NOMO-1 treated with DMSO at 0.1 percent for 48 hours (cell line): ENCODE data around the gene PKDREJ.
"Not testable (repeated sequence)": the region's sequence is repeated elsewhere in the genome, so short reads cannot be mapped to it uniquely, and the experiment has no call there.

ENCODE experiments used
- DNase-seq: peaks from one replicate; lab custom pipeline; 2025; ENCODE audit not compliant: unreplicated experiment; lab: John Stamatoyannopoulos, UW

PKDREJ gene, protein sequence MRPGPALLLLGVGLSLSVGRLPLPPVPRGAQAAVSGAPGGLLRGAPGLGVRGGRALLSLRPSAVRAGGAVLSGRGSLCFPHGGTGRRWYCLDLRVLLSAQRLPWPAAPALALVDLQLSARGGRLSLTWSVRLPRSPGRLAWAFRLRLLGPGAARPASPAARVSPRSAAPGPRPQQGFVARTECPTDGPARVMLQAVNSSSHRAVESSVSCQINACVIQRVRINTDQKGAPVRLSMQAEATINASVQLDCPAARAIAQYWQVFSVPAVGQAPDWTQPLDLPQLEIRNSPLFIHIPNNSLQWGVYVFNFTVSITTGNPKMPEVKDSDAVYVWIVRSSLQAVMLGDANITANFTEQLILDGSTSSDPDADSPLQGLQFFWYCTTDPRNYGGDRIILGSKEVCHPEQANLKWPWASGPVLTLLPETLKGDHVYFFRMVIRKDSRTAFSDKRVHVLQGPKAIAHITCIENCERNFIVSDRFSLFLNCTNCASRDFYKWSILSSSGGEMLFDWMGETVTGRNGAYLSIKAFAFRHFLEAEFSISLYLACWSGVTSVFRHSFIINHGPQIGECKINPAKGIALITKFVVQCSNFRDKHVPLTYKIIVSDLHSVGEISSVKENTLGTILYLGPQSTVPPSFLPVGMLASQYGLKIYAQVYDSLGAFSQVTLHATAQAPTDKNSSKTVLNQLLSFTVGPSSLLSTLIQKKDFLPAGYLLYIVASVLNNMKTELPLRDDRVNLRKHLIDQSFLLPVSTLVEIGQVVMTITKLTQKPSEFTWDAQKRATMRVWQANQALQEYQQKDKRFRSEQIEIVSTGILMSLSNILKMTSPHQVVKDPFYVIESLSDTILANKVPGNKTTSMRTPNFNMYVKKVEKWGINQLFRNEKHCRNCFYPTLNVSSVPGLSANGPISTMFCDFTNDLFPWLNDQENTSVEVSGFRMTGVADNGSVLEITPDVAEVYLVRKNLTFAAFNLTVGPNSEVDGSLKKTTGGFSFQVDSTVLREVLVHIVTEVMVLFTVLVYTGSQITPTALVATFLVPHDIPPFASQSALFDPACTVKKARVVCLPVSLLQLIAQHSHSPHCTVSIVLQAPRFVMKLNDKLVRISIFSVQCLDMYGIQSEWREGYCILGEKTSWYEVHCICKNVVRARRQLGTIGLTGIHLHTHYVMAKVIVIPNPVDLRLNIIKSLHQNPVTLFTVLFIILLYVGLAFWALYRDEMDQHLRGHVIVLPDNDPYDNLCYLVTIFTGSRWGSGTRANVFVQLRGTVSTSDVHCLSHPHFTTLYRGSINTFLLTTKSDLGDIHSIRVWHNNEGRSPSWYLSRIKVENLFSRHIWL (N-terminal part only)

DNA sequence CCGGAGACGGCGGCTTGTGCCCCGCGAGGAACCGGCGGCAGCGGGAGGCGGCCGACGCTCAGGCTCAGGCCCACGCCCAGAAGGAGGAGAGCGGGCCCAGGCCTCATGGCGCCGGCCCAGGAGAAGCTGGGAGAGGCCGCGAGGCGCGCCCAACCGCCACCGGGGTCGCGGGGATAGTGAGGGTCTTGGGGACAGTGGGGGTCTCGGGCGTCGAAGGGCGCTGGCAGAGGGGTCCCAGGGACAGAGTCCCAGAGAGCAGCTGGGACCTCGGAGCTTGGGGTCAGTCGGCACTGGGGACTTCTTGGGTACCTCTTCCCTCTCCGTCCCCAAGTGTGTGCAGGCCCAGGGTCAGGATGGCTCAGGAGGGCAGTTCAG is at the start of gene PKDREJ:
PKDREJ (minus strand) TSS at position 128 of the 375 bp plus-strand sequence; CDS start at position 107, 21 bp downstream.
- no peak for DNase-seq

DNA sequence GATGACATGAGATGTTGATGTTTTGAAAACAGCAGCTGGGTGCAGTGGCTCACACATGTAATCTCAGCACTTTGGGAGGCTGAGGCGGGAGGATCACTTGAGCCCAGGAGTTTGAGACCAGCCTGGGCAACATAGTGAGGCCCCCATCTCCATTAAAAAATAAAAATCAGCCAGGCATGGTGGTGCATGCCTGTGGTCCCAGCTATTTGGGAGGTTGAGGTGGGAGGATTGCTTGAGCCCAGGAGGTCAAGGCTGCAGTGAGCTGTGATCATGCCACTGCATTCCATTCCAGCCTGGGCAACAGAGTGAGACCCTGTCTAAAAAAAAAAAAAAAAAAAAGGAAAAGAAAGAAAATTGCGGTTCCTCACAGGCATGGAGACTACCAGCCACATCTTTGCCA is 49.7 kb upstream of the PKDREJ start:
- not testable (repeated sequence) for DNase-seq

DNA sequence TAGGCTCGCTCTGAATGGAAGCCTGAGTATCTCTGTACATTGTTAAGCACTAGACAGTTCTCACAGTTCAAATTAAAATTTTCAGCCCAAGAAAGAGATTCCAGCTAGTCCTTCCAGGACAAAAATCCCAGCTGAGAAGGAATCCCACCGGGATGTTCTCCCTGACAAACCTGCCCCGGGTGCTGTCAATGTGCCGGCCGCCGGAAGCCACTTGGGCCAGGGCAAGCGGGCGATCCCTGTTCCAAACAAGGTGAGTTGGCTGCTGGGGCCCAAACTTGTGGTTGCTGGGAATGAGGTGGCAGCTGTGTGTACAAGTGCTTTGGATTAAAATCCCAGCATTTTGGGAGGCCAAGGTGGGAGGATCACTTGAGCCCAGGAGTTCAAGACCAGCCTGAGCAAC is 48.9 kb upstream of the PKDREJ start:
- no peak for DNase-seq

DNA sequence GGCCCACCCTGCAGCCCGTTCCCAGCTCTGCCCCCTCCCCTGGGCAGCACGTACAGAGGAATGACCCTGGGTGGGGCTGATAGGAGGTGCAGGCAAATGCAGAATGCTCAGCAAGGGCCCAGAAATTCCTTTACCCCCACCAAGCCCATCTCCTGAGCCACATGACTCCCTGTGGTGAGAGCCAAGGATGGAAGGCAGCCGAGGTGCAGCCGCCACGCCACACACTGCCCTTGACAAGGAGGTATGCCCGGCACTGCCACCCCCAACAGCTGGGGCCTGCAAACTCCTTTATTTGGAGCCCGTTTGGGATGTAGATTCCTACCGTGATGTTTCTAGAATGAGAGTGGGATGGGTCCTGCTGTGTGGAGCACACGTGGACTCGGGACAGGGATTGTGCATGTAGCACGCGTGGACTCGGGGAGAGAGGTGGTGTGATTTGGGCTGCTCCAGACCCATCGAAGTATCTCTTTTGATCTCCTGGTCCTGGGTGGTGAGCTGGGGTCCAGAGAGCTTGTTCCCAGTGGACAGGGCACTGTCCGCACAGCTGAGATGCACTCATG is 46.5 kb upstream of the PKDREJ start:
- DNase-seq, result no peak

DNA sequence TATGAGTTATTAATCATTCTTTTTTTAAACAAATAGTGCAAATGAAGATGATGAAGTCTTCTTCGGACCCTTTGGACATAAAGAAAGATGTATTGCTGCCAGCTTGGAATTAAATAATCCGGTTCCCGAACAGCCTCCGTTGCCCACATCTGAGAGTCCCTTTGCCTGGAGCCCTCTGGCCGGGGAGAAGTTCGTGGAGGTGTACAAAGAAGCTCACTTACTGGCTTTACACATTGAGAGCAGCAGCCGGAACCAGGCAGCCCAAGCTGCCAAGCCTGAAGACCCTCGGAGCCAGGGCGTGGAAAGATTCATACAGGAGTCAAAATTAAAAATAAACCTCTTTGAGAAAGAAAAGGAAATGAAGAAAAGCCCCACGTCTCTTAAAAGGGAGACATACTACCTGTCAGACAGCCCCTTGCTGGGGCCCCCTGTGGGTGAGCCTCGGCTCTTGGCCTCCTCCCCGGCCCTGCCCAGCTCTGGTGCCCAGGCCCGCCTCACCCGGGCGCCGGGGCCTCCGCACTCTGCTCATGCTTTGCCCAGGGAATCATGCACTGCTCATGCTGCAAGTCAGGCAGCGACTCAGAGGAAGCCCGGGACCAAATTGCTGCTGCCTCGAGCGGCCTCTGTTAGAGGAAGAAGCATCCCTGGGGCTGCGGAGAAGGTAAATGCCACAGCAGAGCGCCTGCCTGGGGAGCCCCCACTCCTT is 45.3 kb upstream of the PKDREJ start:
- DNase-seq, result no peak

DNA sequence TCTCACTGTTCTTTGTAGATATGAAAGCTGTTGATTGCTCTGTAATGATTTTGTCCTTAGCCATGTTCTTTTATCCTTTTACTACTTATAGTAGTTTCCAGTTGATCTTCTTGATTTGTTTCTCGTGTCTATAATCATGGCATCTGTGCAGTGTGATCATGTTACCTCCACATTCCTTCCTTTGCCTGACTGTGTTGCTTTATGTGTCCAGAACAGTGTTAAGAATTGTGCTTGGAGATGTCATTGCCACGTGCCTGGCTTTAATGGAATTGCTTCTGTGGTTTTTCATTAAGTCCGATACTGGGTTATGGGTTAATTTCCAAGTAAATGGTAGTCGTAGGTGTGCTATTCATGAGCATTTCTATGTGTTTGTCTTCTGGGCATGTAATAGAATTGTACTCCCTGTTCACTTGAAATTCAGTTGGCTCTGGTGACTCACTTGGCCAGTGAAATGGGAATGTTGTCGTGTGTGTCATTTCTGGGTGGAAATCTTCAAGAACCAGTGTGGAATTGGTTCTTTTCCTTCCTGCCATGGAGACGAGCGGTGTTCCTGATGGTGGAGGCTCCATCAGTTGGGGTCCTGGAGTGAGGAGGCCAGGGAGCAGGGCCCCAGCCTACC is 40.3 kb upstream of the PKDREJ start:
- DNase-seq, result no peak

DNA sequence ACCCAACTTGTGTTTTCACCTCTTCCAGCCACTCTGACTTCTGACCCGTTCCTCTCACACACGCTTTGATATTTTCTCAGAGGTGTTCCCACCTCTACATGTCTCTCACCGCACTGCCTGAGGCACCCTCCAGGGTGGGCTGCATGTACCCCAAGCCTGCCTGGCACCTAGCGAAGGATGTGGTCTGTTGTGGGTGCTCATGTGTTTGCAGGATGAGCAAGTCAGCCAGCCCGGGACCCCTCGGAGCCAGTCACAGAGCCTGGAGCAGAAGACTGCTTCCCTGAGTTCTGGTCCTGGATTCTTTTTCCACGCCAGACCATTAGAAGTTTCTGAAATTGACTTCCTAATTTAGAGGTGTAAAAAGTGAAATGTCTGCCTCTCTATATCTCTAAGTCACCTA is 37.3 kb upstream of the PKDREJ start:
- no peak for DNase-seq

DNA sequence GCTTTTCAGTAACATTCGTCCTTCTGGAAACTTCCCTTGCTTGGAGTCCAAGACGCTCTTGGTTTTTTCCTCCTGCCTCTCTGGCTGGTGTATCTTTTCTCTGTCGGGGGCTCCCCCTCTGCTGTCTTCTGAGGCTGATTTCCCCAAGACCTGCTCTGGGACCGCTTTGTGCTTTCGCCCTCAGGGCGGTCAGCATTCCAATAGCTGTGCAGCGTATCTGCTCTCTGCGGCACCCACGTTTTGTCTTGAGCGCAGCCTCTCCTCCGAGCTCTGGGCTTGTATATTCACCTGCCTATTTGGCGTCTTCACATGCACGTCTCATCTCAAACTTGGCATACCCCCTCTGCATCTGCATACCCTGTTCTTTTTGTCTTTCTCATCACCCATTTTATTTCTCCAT is 36.0 kb upstream of the PKDREJ start:
- DNase-seq, result no peak

DNA sequence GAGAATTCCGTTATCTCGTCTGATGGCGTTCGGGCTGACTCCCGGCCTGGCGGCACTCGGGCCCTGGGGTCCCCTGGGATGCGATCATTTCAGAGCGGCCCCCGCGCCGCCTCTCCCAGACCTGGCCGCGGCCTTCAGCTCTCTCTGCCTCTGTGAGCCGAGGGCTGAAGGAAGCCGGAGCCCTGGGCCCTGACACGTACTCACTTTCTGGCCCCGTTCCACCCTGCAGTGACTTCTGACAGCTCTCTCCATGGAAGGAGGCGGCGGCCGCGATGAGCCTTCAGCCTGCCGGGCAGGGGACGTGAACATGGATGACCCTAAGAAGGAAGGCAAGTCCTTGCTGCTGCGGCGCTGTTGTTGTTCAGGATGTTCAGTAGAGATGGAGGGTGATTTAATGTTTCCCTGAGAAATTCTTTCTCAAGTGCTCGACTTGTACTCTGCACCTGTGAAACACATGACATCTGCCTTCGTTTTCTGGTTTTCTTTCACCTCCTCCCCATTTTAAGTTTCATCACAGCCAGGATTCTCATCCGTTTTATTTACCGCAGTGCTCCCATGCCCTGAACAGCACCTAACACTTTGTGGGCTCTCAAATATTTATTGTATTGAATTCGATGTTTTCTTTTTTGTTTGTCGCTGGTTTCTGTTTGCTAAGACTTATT is 34.1 kb upstream of the PKDREJ start:
- DNase-seq, result peak; percentile 3

DNA sequence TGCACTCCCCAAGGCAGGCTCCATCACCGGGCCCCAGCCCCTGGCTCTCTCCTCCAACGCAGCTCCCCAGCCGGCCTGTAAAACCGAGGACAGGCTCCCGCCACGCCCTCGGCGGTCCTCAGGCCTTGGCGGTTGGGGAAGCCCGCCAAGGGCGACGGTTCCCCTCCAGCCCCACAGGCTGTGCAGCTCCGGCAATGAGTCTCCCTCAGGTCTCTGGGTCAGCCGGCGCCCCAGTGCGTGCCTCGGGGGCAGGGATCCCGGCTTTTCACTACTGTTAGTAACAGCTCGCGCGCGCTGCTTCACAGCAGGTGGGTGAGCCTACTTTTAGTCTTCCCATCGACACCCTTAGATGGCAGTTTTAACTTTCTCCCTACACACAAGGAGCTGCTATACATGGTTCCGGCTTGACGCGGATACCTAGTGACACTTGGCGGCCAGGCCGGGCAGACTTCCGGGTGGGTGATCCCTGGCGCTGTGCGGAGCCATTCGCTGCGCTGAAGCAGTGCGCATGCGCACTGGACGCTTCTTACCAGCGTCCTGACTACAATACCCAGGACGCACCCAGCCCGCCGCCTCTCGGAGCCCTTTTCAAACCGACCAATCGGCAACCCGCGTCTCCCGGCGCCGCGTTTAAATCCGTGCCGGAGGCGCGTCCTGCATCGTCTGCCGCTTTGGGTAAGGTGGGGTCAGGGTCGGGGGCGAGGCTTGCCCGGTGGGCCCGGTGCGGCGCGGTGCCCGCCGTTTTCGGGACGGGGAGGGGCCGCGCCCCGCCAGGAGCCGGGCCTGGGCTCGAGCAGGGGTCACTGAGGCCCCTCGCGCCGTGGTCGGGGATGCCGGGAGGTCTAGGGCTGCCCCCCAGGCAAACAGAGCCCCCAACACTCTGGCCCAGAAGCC is 33.4 kb upstream of the PKDREJ start, which contains the start of gene GTSE1:
GTSE1 (plus strand) TSS at position 614 of the 894 bp plus-strand sequence. CDS start 531 bp downstream, outside the sequence.
- DNase-seq, result peak; percentile 97

DNA sequence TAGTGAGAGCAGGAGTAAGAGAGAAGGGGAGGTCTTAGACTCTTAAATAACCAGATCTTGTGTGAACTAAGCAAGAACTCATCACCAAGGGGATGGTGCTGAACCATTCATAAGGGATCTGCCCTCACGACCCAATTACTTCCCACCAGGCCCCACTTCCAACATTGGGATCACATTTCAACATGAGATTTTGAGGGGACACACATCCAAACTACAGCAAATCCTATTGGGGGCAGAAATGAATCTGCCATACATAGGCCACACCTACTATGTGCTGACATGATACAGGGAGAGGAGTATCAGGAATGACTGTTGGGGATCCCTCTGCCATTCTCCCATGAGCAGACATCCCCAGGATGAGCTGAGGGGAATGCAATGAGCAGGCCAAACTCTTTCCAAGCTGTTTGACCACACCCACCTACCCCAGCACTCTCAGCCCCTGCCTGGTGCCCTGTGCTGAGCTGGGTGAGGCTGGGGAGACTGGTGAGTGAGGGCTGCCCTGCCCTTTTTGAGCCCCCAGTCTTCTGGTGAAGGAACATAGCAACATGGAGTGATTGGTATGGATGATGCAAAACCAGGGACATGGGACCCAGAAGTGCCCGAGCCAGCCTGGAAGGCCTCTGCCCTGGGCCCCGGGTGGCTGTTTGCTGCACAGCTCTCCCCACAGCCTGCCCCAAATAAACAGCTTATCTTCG is 32.3 kb upstream of the PKDREJ start:
- DNase-seq, result no peak

DNA sequence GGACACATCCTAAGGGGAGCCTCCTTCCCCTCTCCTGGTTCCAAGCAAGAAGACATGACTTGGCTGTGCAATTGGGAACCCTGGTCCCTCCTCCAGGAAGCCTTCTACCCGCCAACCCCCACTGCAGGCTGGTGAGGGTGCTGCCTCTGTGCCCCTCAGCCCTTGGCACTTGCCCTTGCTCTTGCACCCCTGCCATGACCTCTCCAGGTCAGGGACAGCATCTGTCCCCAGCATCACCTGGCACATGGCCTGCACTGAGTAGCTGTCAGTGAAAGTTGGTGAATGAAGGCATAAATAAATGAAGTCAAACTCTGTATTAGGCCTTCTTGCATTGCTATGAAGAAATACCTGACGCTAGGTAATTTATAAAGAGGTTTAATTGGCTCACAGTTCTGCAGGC is 31.6 kb upstream of the PKDREJ start:
- DNase-seq, result no peak

DNA sequence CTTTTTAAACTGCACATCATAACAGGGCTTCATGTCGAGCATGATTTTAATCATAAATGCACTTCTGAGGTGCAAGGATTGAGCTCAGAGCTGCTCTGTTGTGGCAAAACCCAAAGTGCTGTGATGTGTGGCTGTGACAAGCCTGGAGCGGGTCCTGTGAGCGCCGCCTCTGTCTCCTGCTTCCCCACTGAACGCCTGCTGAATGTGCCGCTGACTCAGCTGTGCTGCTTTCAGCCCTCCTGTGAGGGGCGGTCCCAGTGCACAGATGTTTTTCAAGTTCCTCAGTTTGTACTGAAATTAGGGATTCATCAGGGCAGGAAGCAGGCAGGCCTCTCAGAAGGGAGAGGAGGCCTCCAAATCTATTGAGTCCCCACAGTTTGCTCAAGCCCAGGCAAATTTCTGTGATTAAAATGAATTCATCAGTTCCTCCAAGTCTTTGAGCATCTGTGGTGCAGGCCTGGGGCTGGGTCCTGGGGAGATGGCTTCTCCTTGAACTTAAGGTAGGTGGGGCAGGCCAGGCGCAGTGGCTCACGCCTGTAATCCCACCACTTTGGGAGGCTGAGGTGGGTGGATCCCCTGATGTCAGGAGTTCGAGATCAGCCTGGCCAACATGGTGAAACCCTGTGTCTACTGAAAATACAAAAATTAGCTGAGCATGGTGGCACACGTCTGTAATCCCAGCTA is 30.6 kb upstream of the PKDREJ start:
- DNase-seq, result no peak

DNA sequence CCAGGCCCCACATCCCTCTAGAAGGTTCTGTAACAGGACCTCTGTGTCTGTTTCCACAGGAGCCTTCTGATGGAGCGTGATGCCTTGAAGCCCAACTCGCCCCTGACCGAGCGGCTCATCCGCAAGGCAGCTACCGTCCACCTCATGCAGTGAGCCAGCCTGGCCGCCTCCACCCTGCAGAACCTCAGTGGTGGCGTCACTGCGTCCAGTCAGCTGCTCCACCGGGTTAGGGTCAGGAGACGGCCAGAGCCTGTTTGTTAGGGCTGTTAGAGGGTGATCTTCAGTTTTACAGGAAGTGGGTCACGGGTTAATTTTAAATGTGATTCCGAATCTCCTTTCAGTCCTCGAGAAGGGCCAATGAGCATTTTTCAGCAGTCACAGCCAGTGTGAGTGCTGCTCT is 29.6 kb upstream of the PKDREJ start:
- DNase-seq, result no peak

DNA sequence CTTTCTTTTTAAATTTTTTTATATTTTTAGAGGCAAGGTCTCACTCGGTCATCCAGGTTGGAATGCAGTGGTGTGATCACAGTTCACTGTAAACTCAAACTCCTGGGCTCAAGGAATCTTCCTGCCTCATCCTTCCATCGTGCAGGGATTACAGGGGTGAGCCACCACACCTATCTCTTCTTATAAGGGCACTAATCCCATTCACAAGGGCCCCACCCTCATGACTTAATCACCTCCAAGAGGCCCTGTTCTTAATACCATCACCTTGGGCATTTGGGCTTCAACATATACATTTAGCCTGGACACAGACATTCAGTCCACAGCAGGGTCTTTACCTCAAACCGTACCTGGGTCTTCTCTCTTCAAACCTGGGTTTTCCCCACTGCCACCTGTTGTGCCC is 29.0 kb upstream of the PKDREJ start:
- no peak for DNase-seq

DNA sequence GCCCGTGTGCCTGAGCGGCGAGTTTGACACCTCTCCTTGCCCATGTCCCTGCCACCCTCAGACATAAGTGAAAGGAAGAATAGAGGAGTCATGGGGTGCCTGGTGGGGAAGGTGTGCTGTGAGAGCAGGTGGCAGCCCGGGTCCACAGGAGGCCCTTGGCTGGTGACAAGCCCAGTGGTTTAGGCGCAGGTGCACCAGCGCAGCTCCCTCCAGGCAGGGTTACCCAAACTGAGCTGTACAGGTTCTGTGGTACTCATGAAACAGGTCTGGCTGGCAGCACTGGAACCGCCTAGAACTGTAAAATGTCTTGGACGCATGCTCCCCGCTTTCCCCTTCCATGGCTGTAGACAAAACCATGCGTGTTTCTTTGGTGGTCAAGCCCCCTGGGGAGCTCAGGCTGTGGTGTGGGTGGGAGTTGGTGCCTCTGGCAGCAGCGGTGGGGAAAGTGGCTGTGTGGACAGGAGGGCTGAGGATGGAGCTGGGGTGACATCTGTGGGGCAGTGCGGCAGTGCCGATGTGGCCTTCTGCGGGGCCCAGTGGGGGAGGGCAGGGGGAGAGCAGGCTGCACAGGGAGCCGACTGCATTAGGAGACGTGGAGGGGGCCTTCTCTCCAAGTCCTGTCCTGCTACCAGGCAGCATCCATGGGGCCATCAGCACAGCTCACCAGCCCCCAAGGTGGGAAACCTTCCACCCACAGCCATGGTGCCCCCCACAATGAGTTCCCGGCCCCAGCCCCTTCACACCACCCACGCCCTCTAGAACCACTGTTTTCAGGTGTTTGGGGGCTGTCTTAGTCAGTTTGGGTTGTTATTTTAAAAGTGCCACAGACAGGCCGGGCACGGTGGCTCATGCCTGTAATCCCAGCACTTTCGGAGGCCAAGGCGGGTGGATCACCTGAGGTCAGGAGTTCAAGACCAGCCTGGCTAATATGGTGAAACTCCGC is 28.0 kb upstream of the PKDREJ start:
- no peak for DNase-seq
